GM21576 (cell line): ENCODE measurements around the gene SNX1.
"Not testable (repeated sequence)": the region's sequence is repeated elsewhere in the genome, so short reads cannot be mapped to it uniquely, and the experiment has no call there.

Experiments
- ATAC-seq: cut with Tn5 transposase; IDR thresholded peaks from one replicate; pipeline ENCODE4 v1.9.1; 2021; ENCODE audit warnings: mild to moderate bottlenecking, moderate library complexity; ENCODE audit not compliant: unreplicated experiment

The SNX1 gene

GRCh38 chr15:64072812-64073211 is 23.0 kb upstream of the SNX1 start:
- ATAC-seq: no peak

GRCh38 chr15:64073496-64073895 is 22.3 kb upstream of the SNX1 start:
- ATAC-seq: not testable (repeated sequence)

- no peak for ATAC-seq
These were observed 13.0 kb upstream of the SNX1 start for GRCh38 chr15:64082757-64083156.

- ATAC-seq: no peak
These were observed 6.1 kb upstream of the SNX1 start for GRCh38 chr15:64089543-64090280.

GRCh38 chr15:64090527-64090926 is 5.3 kb upstream of the SNX1 start:
- no peak for ATAC-seq

GRCh38 chr15:64092075-64092820 is 3.5 kb upstream of the SNX1 start:
- ATAC-seq: no peak

- ATAC-seq: no peak
These were observed 2.7 kb upstream of the SNX1 start for GRCh38 chr15:64092864-64093626.

GRCh38 chr15:64093627-64094417 is 2.0 kb upstream of the SNX1 start, which contains the start of gene CIAO2A:
CIAO2A (minus strand) TSS chr15:64093838; CDS start chr15:64093768, 70 bp downstream.
- peak; percentile 59 for ATAC-seq

- ATAC-seq: no peak
These were observed 369 bp upstream of the SNX1 start for GRCh38 chr15:64095431-64095794.

- no peak for ATAC-seq
These were observed 1.0 kb downstream of the SNX1 start for GRCh38 chr15:64096668-64097384.

GRCh38 chr15:64099379-64099778 is 3.6 kb downstream of the SNX1 start:
- no peak for ATAC-seq

GRCh38 chr15:64100958-64101357 is 5.2 kb downstream of the SNX1 start:
- no peak for ATAC-seq

- ATAC-seq: no peak
These were observed 6.7 kb downstream of the SNX1 start for GRCh38 chr15:64102497-64102896.

GRCh38 chr15:64105113-64105704 is 9.4 kb downstream of the SNX1 start:
- ATAC-seq: no peak

GRCh38 chr15:64107337-64107736 is 11.6 kb downstream of the SNX1 start:
- no peak for ATAC-seq

- not testable (repeated sequence) for ATAC-seq
These were observed 14.4 kb downstream of the SNX1 start for GRCh38 chr15:64110108-64110701.

GRCh38 chr15:64110950-64111678 is 15.3 kb downstream of the SNX1 start:
- ATAC-seq: no peak

GRCh38 chr15:64111679-64112050 is 15.9 kb downstream of the SNX1 start:
- ATAC-seq: no peak
